Vagina (tissue), 2 donors: ENCODE measurements around the gene HDHD5.

Source experiments
- POLR2A ChIP-seq, 2 donors: fragments of 450-650 bp; IDR thresholded peaks; one replicate each; pipeline ENCODE4 v1.6.1; 2017; ENCODE audit warnings: antibody characterized with exemption in 2 of 2, mild to moderate bottlenecking in 2 of 2, moderate library complexity in 2 of 2
- POLR2AphosphoS5 ChIP-seq, 2 donors: sonication (generic); formaldehyde crosslinking; IDR thresholded peaks; one replicate each; pipeline ENCODE4 v1.9.0; 2017; ENCODE audit warnings: antibody characterized with exemption in 2 of 2, mild to moderate bottlenecking in 2 of 2, low read depth in 1 of 2; ENCODE audit not compliant: insufficient read depth in 1 of 2
- TF ChIP-seq, protein P1 (sequence below), 3 experiments: fragments of 450-650 bp in 2 of 3; fragments of 200-600 bp in 1 of 3; sonication (generic) in 1 of 3; IDR thresholded peaks; one replicate each; pipeline ENCODE4 v1.5.1; 2017 to 2019; ENCODE audit warnings: antibody characterized with exemption in 3 of 3, mild to moderate bottlenecking in 2 of 3, moderate library complexity in 2 of 3

DNA sequence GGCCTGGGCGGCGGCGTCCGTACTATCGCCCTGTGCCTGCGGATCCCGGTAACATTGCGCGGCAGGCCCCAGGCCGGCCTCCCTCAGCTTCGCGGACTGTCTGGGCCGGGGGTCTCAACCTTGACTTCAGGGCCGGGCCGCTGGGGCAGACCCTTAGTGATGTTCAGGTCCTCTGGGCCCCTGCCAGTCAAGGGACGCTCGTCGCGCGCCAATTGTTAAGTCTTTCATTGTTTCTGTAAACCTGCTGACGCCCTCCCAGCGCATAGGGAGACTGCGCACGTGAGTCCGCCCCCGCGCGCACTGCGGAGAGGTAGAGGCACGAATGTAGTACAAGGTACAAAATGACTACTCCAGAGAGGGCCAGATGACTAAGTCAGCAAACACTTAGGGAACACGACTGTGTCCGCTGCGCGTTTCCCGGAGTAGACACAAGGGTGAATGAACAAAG lies 451 bp upstream of the HDHD5 start:
- TF ChIP-seq, protein P1, sequence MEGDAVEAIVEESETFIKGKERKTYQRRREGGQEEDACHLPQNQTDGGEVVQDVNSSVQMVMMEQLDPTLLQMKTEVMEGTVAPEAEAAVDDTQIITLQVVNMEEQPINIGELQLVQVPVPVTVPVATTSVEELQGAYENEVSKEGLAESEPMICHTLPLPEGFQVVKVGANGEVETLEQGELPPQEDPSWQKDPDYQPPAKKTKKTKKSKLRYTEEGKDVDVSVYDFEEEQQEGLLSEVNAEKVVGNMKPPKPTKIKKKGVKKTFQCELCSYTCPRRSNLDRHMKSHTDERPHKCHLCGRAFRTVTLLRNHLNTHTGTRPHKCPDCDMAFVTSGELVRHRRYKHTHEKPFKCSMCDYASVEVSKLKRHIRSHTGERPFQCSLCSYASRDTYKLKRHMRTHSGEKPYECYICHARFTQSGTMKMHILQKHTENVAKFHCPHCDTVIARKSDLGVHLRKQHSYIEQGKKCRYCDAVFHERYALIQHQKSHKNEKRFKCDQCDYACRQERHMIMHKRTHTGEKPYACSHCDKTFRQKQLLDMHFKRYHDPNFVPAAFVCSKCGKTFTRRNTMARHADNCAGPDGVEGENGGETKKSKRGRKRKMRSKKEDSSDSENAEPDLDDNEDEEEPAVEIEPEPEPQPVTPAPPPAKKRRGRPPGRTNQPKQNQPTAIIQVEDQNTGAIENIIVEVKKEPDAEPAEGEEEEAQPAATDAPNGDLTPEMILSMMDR (IDR thresholded peaks at IDR 0.05), result no peak
- TF ChIP-seq POLR2A (IDR thresholded peaks at IDR 0.05) (no peak), POLR2AphosphoS5 (IDR thresholded peaks at IDR 0.05; ENCODE audit: insufficient read depth in 1 of 2, low read depth in 1 of 2) (peak in 1 of 2 donors; percentile 49)
